ENCODE data around the gene TLR4.

The TLR4 gene

GRCh38 chr9:117722108-117722761, 18.0 kb downstream of the TLR4 start:
- ChIA-PET CTCF (no interaction called here), POLR2A (no interaction called here)
- TF ChIP-seq SUZ12 (IDR thresholded peaks at IDR 0.05) (no peak), NFRKB (IDR thresholded peaks at IDR 0.05) (no peak), ARNT (IDR thresholded peaks at IDR 0.05) (no peak), FOXK2 (IDR thresholded peaks at IDR 0.05) (no peak), FOXM1 (IDR thresholded peaks at IDR 0.05; ENCODE audit: borderline replicate concordance) (no peak)
- DNase-seq (ENCODE audit: extremely low spot score), result no peak

- TF ChIP-seq FOXA1 (IDR thresholded peaks at IDR 0.05) (no peak), NFRKB (IDR thresholded peaks at IDR 0.05) (no peak), FOXM1 (IDR thresholded peaks at IDR 0.05; ENCODE audit: borderline replicate concordance) (no peak), PKNOX1 (IDR thresholded peaks at IDR 0.05) (no peak), HDGF (IDR thresholded peaks at IDR 0.05; ENCODE audit: borderline replicate concordance) (no peak), SP1 (IDR thresholded peaks at IDR 0.05) (no peak), SUZ12 (IDR thresholded peaks at IDR 0.05) (no peak), LEF1 (IDR thresholded peaks at IDR 0.05; ENCODE audit: borderline replicate concordance) (no peak), L3MBTL2 (conservative IDR thresholded peaks at IDR 0.05) (no peak), TARDBP (IDR thresholded peaks at IDR 0.05) (no peak), BHLHE40 (IDR thresholded peaks at IDR 0.05; ENCODE audit: borderline replicate concordance) (no peak), CTBP1 (IDR thresholded peaks at IDR 0.05; ENCODE audit: borderline replicate concordance) (no peak), ARNT (IDR thresholded peaks at IDR 0.05) (no peak), ELF4 (IDR thresholded peaks at IDR 0.05) (no peak), FOXK2 (IDR thresholded peaks at IDR 0.05) (no peak), ZNF384 (IDR thresholded peaks at IDR 0.05) (no peak)
- POLR2A ChIA-PET, result no interaction called here
- no peak for DNase-seq (ENCODE audit: extremely low spot score)
- CTCF ChIA-PET, result no interaction called here
These were observed 19.9 kb downstream of the TLR4 start for GRCh38 chr9:117723986-117724625.

- TF ChIP-seq TARDBP (IDR thresholded peaks at IDR 0.05) (no peak), FOXK2 (IDR thresholded peaks at IDR 0.05) (no peak), SUZ12 (IDR thresholded peaks at IDR 0.05) (no peak), ARNT (IDR thresholded peaks at IDR 0.05) (no peak), FOXM1 (IDR thresholded peaks at IDR 0.05; ENCODE audit: borderline replicate concordance) (no peak), HDGF (IDR thresholded peaks at IDR 0.05; ENCODE audit: borderline replicate concordance) (no peak), ELF4 (IDR thresholded peaks at IDR 0.05) (no peak), ZNF384 (IDR thresholded peaks at IDR 0.05) (no peak), BHLHE40 (IDR thresholded peaks at IDR 0.05; ENCODE audit: borderline replicate concordance) (no peak), SP1 (IDR thresholded peaks at IDR 0.05) (no peak), NFRKB (IDR thresholded peaks at IDR 0.05) (no peak), L3MBTL2 (conservative IDR thresholded peaks at IDR 0.05) (no peak), LEF1 (IDR thresholded peaks at IDR 0.05; ENCODE audit: borderline replicate concordance) (no peak), CTBP1 (IDR thresholded peaks at IDR 0.05; ENCODE audit: borderline replicate concordance) (no peak), FOXA1 (IDR thresholded peaks at IDR 0.05) (no peak), PKNOX1 (IDR thresholded peaks at IDR 0.05) (no peak)
- no peak for DNase-seq (ENCODE audit: extremely low spot score)
- POLR2A ChIA-PET, result no interaction called here
- CTCF ChIA-PET, result no interaction called here
These were observed 21.3 kb downstream of the TLR4 start for GRCh38 chr9:117725426-117725887.

GRCh38 chr9:117729375-117729774, 25.2 kb downstream of the TLR4 start:
- ChIA-PET POLR2A (no interaction called here), CTCF (no interaction called here)

GRCh38 chr9:117732494-117732893, 28.3 kb downstream of the TLR4 start:
- DNase-seq (ENCODE audit: extremely low spot score), result no peak
- ChIA-PET POLR2A (no interaction called here), CTCF (no interaction called here)
- TF ChIP-seq ARNT (IDR thresholded peaks at IDR 0.05), result no peak
- TF ChIP-seq PKNOX1 (IDR thresholded peaks at IDR 0.05), result no peak
- TF ChIP-seq BHLHE40 (IDR thresholded peaks at IDR 0.05; ENCODE audit: borderline replicate concordance), result no peak
- no peak for TF ChIP-seq L3MBTL2 (conservative IDR thresholded peaks at IDR 0.05)

More at GRCh38 chr9:117729375-117729774, 25.2 kb downstream of the TLR4 start:
- DNase-seq (ENCODE audit: extremely low spot score), result no peak
- TF ChIP-seq CTBP1 (IDR thresholded peaks at IDR 0.05; ENCODE audit: borderline replicate concordance) (no peak), TARDBP (IDR thresholded peaks at IDR 0.05) (no peak), FOXA1 (IDR thresholded peaks at IDR 0.05) (no peak), FOXM1 (IDR thresholded peaks at IDR 0.05; ENCODE audit: borderline replicate concordance) (no peak), LEF1 (IDR thresholded peaks at IDR 0.05; ENCODE audit: borderline replicate concordance) (no peak), FOXK2 (IDR thresholded peaks at IDR 0.05) (no peak)

- TF ChIP-seq ELF4 (IDR thresholded peaks at IDR 0.05), result no peak
- no peak for TF ChIP-seq SUZ12 (IDR thresholded peaks at IDR 0.05)
- no peak for TF ChIP-seq LEF1 (IDR thresholded peaks at IDR 0.05; ENCODE audit: borderline replicate concordance)
- TF ChIP-seq ZNF384 (IDR thresholded peaks at IDR 0.05), result no peak
- TF ChIP-seq FOXM1 (IDR thresholded peaks at IDR 0.05; ENCODE audit: borderline replicate concordance), result no peak
- TF ChIP-seq FOXK2 (IDR thresholded peaks at IDR 0.05), result no peak
- TF ChIP-seq PKNOX1 (IDR thresholded peaks at IDR 0.05), result no peak
- no peak for TF ChIP-seq NFRKB (IDR thresholded peaks at IDR 0.05)
- no peak for TF ChIP-seq BHLHE40 (IDR thresholded peaks at IDR 0.05; ENCODE audit: borderline replicate concordance)
- TF ChIP-seq SP1 (IDR thresholded peaks at IDR 0.05), result no peak
- TF ChIP-seq FOXA1 (IDR thresholded peaks at IDR 0.05), result no peak
- no peak for TF ChIP-seq L3MBTL2 (conservative IDR thresholded peaks at IDR 0.05)
- TF ChIP-seq CTBP1 (IDR thresholded peaks at IDR 0.05; ENCODE audit: borderline replicate concordance), result no peak
- TF ChIP-seq ARNT (IDR thresholded peaks at IDR 0.05), result no peak
- no peak for TF ChIP-seq TARDBP (IDR thresholded peaks at IDR 0.05)
- no peak for TF ChIP-seq HDGF (IDR thresholded peaks at IDR 0.05; ENCODE audit: borderline replicate concordance)
- ChIA-PET CTCF (no interaction called here), POLR2A (no interaction called here)
- no peak for DNase-seq (ENCODE audit: extremely low spot score)
These were observed 29.3 kb downstream of the TLR4 start for GRCh38 chr9:117733465-117733864.
